Measurements from ENCODE around the gene TRAPPC4.
"Not testable (repeated sequence)": the region's sequence is repeated elsewhere in the genome, so short reads cannot be mapped to it uniquely, and the experiment has no call there.

TRAPPC4 gene

GRCh38 chr11:119034813-119035212, 16.2 kb downstream of the TRAPPC4 start:
- DNase-seq (ENCODE audit: low read depth in 2 of 2): no peak

- no peak for DNase-seq (ENCODE audit: low read depth in 2 of 2)
These were observed 20.3 kb downstream of the TRAPPC4 start for GRCh38 chr11:119038884-119039283.

GRCh38 chr11:119039471-119039870, 20.9 kb downstream of the TRAPPC4 start:
- DNase-seq (ENCODE audit: low read depth in 2 of 2): not testable (repeated sequence)

- DNase-seq (ENCODE audit: low read depth in 2 of 2): no peak
These were observed 23.4 kb downstream of the TRAPPC4 start for GRCh38 chr11:119041821-119042514.

- no peak for DNase-seq (ENCODE audit: low read depth in 2 of 2)
These were observed 24.4 kb downstream of the TRAPPC4 start for GRCh38 chr11:119042927-119043326.

GRCh38 chr11:119044708-119045107, 26.1 kb downstream of the TRAPPC4 start:
- DNase-seq (ENCODE audit: low read depth in 2 of 2): no peak

- DNase-seq (ENCODE audit: low read depth in 2 of 2): no peak
These were observed 27.9 kb downstream of the TRAPPC4 start for GRCh38 chr11:119046489-119046888.

- DNase-seq (ENCODE audit: low read depth in 2 of 2): no peak
These were observed 28.6 kb downstream of the TRAPPC4 start for GRCh38 chr11:119047205-119047604.

GRCh38 chr11:119048644-119049043, 30.1 kb downstream of the TRAPPC4 start:
- no peak for DNase-seq (ENCODE audit: low read depth in 2 of 2)

GRCh38 chr11:119049081-119049480, 30.5 kb downstream of the TRAPPC4 start:
- no peak for DNase-seq (ENCODE audit: low read depth in 2 of 2)

GRCh38 chr11:119051440-119052162, 33.0 kb downstream of the TRAPPC4 start:
- no peak for DNase-seq (ENCODE audit: low read depth in 2 of 2)

GRCh38 chr11:119052163-119052814, 33.7 kb downstream of the TRAPPC4 start:
- no peak for DNase-seq (ENCODE audit: low read depth in 2 of 2)

GRCh38 chr11:119054418-119054817, 35.9 kb downstream of the TRAPPC4 start:
- no peak for DNase-seq (ENCODE audit: low read depth in 2 of 2)

GRCh38 chr11:119055901-119056300, 37.3 kb downstream of the TRAPPC4 start:
- DNase-seq (ENCODE audit: low read depth in 2 of 2): no peak

GRCh38 chr11:119056421-119056999, 37.9 kb downstream of the TRAPPC4 start:
- no peak for DNase-seq (ENCODE audit: low read depth in 2 of 2)

GRCh38 chr11:119057000-119057769, 38.6 kb downstream of the TRAPPC4 start, which contains the start of gene HYOU1:
TSS of gene HYOU1 (minus strand) at chr11:119057205. CDS start at chr11:119056160, 1,045 bp downstream.
- DNase-seq (ENCODE audit: low read depth in 2 of 2): peak; percentile 85 to 88

- DNase-seq (ENCODE audit: low read depth in 2 of 2): not testable (repeated sequence)
These were observed 40.6 kb downstream of the TRAPPC4 start for GRCh38 chr11:119059128-119059527.

GRCh38 chr11:119061256-119061655, 42.7 kb downstream of the TRAPPC4 start:
- no peak for DNase-seq (ENCODE audit: low read depth in 2 of 2)

- DNase-seq (ENCODE audit: low read depth in 2 of 2): no peak
These were observed 44.2 kb downstream of the TRAPPC4 start for GRCh38 chr11:119062779-119063178.

GRCh38 chr11:119065369-119065768, 46.8 kb downstream of the TRAPPC4 start:
- DNase-seq (ENCODE audit: low read depth in 2 of 2): no peak
